Measurements from ENCODE around the gene ARHGAP27. TPM values are rescaled to one million over a fixed set of nuclear protein-coding genes. Genes with fewer than 3 reads are reported as not detected.

ARHGAP27 gene
- total RNA-seq, 1 experiment from 2014 or later: 12.9 TPM

- no peaks in the 10 kb centered on the region for H3K9me3 Mint-ChIP-seq
- TF ChIP-seq ZBTB21 (CRISPR knock-in tag; IDR thresholded peaks at IDR 0.05; ENCODE audit: borderline replicate concordance) (no peak), E2F1 (CRISPR knock-in tag; IDR thresholded peaks at IDR 0.05) (no peak), SP1 (CRISPR knock-in tag; conservative IDR thresholded peaks at IDR 0.05) (no peak), GTF2I (CRISPR knock-in tag; conservative IDR thresholded peaks at IDR 0.05) (no peak), ZNF425 (CRISPR knock-in tag; conservative IDR thresholded peaks at IDR 0.05) (no peak), NFATC4 (CRISPR knock-in tag; IDR thresholded peaks at IDR 0.05) (no peak), PRDM15 (CRISPR knock-in tag; IDR thresholded peaks at IDR 0.05) (no peak), FOXJ3 (CRISPR knock-in tag; IDR thresholded peaks at IDR 0.05; ENCODE audit: borderline replicate concordance) (no peak), MYBL2 (CRISPR knock-in tag; IDR thresholded peaks at IDR 0.05) (no peak), ATF6 (CRISPR knock-in tag; IDR thresholded peaks at IDR 0.05) (no peak), SMAD4 (CRISPR knock-in tag; IDR thresholded peaks at IDR 0.05) (no peak)
- DNase-seq (ENCODE audit: low spot score) (no peak), ATAC-seq (no peak)
- CTCF ChIA-PET: no interaction called here
- H3K27ac Mint-ChIP-seq: no peak overlapping the region
- H3K36me3 Mint-ChIP-seq: no peaks in the 10 kb centered on the region; the same call in 1 of the 2 replicates
- peaks cover 23% of the 10 kb centered on the region for H3K4me1 Mint-ChIP-seq
- no peak overlapping the region for H3K4me3 Mint-ChIP-seq
- POLR2A ChIA-PET: no interaction called here
- peaks cover 28% of the 10 kb centered on the region for H3K27me3 Mint-ChIP-seq (ENCODE audit: low read depth)
Observed at GRCh38 chr17:45435481-45435880, 2.8 kb upstream of the ARHGAP27 start.

- H3K36me3 Mint-ChIP-seq: no peaks in the 10 kb centered on the region; the same call in 1 of the 2 replicates
- H3K4me3 Mint-ChIP-seq: peak overlapping the region; percentile 70
- peaks cover 48% of the 10 kb centered on the region for H3K27me3 Mint-ChIP-seq (ENCODE audit: low read depth)
- no peak overlapping the region for H3K27ac Mint-ChIP-seq
- peaks cover 29% of the 10 kb centered on the region for H3K4me1 Mint-ChIP-seq
- ATAC-seq (no peak), DNase-seq (ENCODE audit: low spot score) (no peak)
- ChIA-PET CTCF (no interaction called here), POLR2A (no interaction called here)
- no peaks in the 10 kb centered on the region for H3K9me3 Mint-ChIP-seq
- no peak for TF ChIP-seq USF1 (CRISPR knock-in tag; IDR thresholded peaks at IDR 0.05)
- no peak for TF ChIP-seq ELF4 (CRISPR knock-in tag; IDR thresholded peaks at IDR 0.05; ENCODE audit: low read depth)
- TF ChIP-seq NFE2L1 (CRISPR knock-in tag; IDR thresholded peaks at IDR 0.05): no peak
- TF ChIP-seq TEAD4 (CRISPR knock-in tag; IDR thresholded peaks at IDR 0.05): no peak
- no peak for TF ChIP-seq ZNF532 (CRISPR knock-in tag; IDR thresholded peaks at IDR 0.05; ENCODE audit: borderline replicate concordance)
- no peak for TF ChIP-seq ZNF121 (CRISPR knock-in tag; IDR thresholded peaks at IDR 0.05)
- TF ChIP-seq ZNF423 (CRISPR knock-in tag; IDR thresholded peaks at IDR 0.05): no peak
- TF ChIP-seq ZNF317 (CRISPR knock-in tag; IDR thresholded peaks at IDR 0.05; ENCODE audit: borderline replicate concordance, low read depth): no peak
- no peak for TF ChIP-seq MXD4 (CRISPR knock-in tag; IDR thresholded peaks at IDR 0.05; ENCODE audit: borderline replicate concordance)
- TF ChIP-seq FOXJ3 (CRISPR knock-in tag; IDR thresholded peaks at IDR 0.05; ENCODE audit: borderline replicate concordance): no peak
- TF ChIP-seq CREM (CRISPR knock-in tag; IDR thresholded peaks at IDR 0.05): no peak
- no peak for TF ChIP-seq OVOL2 (CRISPR knock-in tag; IDR thresholded peaks at IDR 0.05; ENCODE audit: borderline replicate concordance)
- TF ChIP-seq ATF3 (CRISPR knock-in tag; conservative IDR thresholded peaks at IDR 0.05): no peak
Observed at GRCh38 chr17:45433159-45433535, 477 bp upstream of the ARHGAP27 start.

Measured in WTC11 (cell line).